ENCODE measurements around the gene MRPS2.

MRPS2 gene

DNA sequence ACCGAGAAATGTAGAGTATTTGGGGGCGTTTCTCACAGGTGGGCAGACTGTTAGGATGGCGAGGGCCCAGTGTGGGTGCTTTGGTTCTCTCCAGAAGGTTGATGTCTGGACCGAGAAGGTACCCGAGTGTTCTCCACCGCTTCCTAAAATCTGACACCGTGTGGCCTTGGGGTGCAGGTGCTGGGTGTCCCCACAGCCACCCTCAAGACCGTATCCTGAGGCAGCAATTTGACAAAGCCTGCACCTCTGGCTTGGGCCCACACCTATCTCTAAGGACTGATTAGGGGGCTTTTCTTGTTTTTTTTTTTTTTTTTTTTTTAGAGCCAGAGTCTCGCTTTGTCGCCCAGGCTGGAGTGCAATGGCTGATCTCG lies 19.6 kb upstream of the MRPS2 start:
- DNase-seq, result no peak

DNA sequence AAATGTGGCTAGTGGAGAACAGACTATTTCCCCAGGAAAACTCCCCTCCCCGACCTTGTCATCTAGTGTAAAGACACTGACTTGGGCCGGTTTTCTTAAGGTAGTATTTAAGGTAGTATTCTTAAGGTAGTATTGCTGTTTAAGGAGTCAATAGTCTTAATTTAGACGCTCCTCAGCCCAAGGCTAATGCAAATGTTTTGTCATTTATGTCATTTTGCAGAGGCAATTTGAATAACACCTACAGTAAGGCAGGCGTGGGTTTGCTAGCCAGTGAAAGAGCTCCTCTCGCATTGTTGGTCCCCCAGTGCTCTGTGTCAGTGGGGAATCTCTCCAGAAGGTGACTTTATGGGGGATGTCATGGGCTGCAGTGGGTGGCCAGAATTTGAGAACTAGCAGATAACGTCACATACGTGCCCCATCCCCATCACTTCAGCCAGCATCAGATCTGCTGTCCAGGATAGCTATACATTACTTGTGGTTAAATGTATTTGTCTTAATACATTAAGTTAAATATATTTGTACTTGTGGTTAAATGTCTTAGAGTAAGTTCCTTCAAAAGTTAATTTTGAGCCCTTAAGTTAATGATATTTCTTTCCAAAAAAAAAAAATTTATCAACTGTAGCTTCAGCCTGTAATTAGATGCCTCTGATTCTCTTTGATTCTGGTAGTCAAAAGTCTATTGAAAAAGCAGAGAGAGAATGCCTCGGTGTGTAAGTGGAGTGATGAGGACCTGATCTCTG lies 18.3 kb upstream of the MRPS2 start:
- DNase-seq, result no peak

DNA sequence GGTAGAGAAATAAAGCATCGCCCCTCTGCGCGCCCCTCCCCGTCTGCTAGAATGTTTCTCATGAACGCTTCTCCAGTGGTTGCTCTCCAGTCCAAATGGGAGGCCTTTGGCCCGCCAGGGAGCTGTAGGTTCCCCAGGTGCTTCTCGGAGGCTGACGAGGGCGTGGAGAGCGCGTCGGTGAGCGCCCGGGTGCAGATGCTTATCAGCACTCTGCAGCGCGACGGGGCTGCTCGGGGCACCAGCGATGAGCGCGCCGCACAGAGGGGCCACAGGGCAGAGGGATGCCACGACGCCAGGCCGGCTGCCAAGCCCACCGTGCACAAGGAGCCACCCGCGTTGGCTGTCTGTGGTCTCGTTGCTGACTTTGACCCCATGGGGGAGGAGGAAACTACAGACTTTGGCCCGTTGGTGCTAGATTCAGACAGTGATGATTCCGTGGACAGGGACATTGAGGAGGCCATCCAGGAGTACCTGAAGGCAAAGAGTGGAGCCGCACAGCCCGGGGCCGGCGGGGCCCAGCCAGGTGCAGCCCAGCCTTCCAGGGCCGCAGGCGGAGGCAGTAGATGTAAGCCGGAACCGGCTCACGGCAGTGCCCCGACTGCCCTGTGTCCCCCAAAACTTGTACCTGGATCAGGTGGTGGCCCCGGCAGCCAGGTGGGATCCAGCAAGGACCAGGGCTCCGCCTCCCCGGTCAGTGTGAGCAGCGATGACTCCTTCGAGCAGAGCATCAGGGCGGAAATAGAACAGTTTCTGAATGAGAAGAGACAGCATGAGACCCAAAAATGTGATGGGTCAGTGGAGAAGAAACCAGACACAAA lies 15.8 kb upstream of the MRPS2 start:
- DNase-seq, result no peak

DNA sequence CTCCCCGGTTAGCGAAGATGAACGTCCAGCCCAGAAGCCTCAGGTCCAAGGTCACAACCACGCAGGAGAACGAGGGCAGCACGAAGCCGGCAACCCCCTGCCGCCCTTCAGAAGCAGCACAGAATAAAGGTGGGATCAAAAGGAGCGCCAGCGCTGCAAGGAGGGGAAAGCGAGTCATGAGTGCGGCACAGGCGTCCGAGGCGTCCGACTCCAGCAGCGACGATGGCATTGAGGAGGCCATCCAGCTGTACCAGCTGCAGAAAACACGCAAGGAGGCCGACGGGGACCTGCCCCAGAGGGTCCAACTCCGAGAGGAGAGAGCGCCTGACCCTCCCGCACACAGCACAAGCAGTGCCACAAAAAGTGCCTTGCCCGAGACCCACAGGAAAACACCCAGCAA lies 15.1 kb upstream of the MRPS2 start:
- no peak for DNase-seq

DNA sequence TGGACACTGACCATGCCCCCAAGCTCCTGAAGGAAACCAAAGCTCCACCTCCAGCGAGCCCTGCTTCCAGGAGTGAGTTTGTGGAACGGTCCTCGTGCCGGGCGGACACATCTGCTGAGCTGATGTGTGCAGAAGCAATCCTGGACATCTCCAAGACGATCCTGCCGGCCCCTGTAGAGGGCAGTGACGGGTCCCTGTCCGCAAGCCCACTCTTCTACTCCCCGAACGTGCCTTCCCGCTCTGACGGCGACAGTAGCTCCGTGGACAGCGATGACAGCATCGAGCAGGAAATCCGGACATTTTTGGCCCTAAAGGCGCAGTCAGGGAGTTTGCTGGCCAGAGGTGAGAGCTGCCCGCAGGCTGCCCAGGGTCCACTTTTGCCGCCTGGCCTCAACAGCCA lies 14.7 kb upstream of the MRPS2 start:
- DNase-seq, result no peak

DNA sequence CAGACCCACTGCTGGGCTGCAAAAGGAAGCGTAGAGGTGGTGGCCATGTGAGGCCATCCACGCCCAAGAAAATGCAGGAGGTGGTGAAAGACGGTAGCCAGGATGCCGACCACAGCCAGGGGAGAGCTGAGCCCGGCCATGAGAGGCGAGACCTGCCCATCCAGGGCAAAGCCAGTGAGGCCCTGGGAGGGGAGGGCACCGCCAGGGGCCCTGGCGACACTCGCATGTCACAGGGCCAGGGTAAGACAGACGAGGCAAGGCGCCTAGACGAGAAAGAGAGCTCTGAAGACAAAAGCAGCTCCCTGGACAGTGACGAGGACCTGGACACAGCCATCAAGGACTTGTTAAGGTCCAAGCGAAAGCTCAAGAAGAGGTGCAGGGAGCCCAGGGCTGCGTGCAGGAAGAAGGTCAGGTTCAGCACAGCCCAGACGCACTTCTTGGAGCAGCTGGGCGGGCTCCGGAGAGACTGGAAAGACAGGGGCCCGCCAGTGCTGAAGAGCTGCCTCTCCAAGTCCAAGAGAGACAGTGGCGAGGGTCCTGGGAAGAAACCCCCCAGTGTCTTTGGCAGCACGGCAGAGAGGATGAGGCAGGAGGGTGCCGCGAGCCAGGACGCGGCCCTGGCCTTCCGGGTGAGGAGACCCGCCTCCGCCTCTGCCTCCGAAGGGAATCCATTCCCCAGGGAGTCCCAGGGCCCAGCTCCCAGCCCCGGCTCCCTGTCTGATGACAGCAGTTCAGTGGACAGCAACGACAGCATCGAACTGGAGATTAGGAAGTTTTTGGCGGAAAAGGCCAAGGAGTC lies 14.0 kb upstream of the MRPS2 start:
- DNase-seq, result no peak

DNA sequence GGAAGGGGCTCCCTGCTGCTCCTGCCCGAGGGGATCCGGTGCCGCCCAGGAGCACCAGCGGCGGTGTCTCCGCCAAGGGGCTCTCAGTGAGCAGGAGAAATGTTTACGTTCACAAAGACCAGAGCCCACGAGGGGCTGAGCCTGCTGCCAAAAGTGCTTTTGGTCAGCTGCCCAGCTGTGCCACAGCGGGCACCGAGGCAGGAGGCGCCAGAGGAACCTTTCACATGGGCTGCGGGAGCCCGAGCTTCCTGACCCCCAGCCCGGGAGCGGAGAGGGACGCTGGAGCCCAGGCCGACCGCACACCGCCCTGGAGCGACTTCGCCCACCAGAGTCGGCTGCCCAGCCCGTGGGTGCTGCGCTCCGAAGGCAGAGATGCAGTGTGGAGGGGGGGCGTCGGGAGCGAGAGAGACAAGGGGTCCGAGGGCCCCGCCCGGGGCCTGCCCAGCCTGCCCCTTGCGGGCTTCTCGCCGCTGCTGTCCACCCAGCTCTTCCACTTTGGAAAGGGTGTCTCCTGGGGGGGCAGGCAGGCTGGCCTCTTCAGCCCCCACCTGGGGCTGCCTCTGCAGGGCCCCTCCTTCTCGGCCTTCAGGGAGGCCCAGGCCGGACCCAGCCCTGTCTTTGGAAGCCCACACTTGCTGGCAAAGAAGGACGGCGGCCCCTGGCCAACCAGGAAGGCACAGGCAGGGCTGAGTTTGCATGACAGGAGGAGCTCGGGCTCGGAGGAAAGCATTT lies 13.0 kb upstream of the MRPS2 start:
- no peak for DNase-seq

DNA sequence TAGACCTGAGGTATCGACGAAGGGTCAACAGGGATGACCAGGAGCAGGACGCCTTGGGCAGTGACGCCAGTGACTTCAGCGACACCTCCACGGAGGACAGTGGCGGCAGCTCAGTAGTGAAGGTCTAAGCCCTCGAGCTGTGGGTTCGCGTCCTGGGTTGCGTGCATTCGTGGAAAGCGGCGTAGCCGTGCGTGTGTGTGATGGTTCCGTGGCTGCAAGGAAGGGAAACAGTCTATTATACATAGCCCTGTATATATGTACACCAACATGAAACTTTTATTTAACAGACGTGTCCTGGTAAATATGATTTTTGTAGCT lies 12.5 kb upstream of the MRPS2 start:
- DNase-seq, result no peak

DNA sequence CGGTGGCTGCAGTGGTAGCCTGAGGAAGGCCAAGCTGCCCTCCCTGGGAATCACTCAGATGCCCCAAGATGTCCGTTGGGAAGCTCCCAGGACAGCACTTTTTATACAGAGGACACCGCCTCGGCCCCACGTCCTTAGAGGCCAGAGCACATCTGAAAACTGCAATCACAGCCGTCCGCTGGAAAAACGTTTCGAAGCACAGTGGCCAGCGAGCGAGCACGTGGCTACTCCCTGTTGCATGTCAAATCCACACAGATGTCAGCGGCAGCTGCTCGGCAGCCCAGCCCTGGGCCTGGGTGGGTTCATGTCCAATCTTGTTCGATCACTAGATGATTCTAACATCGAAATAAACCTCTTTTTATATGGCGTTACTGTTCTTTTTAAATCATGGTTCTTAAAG lies 12.0 kb upstream of the MRPS2 start:
- no peak for DNase-seq

DNA sequence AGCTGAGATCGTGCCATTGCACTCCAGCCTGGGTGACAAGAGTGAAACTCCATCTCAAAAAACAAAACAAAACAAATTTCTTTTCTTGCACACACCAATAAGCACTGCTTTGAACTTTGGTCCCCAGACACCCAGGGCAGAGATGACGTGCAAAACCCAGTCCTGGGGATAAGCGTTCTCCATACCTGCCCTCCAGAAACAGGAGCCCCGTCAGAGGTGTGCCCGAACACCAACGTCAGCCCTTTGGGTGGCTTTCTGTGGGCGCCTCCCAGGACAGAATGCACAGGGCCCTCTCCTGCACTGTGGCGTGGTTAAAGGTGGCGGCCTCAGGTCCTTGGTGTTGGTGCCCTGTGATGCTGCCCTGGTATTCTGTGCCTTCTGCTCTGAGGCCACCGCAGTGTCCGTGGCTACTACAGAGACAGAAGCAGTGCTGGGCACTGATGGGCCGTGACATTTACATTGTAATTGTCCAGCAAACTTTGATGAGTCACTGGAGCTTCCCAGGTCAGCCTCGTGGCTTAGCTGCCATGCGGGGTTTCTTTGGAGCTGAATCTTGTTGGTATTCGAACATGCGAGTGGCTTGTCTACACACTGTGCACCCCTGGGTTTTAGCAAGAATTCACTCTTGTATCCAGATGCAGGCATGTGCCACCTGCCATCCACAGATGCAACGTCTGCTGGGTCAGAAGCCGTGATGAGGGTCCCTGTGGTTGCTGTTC lies 11.1 kb upstream of the MRPS2 start:
- no peak for DNase-seq

DNA sequence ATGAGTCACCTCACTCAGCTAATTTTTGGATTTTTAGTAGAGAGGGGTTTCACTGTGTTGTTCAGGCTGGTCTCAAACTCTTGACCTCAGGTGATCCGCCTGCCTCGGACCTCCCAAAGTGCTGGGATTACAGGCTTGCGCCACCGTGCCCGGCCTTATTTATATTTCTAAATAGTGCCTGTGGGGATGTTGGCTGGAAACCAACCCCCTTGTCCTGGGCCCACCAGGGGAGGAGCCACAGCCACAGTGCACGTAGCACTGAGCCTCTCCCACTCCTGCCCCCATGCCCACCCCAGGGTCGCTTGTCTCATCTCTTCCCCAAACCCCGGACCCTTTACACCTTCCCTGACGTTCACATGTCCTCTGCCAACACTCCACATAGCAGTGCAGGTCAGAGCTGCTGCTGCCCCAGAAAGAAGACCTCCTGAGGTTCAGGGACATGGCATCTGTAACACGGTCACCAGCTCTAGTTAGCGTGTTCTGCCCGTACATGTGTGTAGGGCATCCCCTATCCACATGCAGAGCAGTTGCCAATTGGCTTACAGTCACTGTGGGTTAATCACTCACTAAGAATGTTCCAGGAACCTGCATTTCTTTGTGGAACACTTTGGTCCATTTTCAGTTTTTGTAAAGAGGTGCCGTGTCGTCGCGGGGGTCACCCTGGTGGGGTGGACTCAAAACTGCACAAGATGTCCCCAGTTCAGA lies 10.2 kb upstream of the MRPS2 start:
- no peak for DNase-seq

DNA sequence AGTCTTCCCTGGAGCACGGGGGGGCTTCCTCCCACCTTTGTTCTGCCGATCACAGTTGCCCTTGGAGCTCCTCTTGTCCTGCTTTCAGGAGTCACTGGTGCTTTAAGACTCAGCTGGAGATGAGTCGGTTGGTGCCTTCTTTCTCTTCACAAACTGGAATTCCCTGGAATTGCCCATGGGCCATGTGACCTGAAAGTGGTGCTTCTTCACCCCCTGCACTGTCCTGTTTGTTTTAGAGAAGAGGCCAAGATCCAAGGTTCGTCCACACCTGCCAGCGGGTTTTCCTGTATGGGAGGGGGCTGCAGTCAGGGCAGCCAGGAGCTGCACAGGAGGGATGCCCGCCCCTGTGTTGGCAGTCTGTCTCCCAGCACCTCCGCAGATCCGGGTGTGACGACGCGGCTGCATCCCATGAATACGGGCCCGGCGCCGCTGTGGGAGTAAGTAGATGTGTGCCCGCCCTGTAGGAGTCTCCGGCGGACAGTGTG lies 9.5 kb upstream of the MRPS2 start:
- DNase-seq, result no peak

DNA sequence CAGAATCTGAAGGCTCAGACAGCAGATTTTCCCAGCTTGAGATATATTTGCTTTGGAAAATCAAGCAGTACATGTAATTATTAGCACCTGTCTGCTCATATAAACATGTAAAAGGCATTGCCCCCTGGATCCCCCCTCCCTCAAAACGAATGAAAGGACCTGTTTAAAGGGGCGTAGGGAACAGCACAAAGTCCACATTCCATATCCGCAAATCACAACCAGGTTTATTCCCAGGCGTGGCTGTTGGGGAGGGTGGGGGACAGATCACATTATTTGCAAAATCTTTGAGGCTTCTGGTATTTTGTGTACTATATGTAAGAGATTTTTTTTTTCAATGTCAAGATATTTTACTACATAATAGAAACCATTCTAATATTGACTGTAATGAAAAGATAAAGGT lies 8.7 kb upstream of the MRPS2 start:
- no peak for DNase-seq

DNA sequence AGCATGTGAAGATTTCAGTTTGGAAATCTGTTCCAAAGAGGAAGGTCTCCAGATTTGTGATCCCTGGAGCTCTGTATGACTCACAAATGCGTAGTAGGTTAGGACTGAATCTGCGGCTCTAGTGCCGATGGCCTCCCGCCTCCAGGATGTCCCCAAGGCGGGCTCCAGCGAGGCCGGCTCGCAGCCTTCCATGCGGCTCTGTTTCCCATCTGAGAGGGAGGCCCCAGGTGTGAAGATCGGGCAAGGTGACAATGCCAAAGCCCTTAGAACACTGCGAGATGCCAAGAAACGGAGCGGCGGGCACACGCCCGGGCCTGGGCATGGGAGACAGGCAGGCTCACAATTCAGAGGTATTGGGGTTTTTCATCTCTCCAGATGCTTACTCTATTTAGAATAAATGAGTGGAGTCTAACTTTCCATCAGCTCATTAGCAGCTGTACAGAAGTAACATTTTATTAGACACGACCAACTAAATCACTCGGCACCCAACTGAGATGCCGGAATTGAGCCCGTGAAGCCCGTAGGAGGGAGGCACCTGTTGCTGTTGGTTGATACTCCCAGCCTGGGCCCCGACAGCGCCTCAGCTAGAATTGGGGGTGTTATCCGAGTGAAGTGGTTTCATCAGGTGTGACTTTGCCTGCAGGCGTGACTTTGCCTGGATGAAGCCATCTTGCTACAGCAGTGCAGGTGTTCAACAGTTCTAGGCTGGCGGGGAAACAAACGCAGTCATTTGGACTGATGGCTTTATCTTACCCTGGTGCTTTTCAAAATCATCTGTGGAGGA lies 7.4 kb upstream of the MRPS2 start:
- no peak for DNase-seq

DNA sequence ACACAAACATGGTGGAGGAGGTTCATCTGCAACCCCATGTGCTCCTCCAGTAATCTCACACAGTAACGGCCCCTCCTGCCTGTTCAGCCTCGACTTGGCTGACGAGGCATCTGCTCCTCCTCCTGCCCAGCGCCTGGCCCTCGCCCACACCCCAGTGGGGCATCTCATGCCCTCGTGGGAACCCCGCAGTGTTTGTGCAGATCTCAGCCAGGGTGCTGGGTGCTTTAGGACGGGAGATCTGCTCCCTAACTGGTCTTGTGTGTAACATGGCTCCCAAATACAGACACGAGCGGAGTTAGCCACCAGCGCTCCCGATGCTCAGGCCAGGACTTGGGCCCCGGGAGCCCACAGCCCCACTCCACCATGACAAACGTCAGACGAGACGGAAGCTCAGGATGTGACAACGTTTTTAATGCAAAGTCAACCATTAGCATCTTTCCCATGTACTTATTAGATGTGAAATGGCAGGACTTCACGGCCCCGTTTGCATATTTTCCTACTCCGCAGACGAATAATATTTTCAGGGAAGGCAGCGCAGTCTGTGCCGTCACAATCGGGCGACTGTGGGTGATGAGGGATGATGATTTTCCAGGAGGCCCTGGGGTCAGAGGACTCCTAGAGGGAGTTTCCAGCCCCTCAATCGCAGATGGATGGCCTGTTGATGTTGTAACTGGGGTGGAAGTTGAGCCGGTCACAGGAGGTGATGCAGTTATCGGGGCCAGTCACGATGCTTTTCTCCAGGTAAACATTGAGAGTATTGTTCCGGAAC lies 5.5 kb upstream of the MRPS2 start:
- DNase-seq, result no peak

DNA sequence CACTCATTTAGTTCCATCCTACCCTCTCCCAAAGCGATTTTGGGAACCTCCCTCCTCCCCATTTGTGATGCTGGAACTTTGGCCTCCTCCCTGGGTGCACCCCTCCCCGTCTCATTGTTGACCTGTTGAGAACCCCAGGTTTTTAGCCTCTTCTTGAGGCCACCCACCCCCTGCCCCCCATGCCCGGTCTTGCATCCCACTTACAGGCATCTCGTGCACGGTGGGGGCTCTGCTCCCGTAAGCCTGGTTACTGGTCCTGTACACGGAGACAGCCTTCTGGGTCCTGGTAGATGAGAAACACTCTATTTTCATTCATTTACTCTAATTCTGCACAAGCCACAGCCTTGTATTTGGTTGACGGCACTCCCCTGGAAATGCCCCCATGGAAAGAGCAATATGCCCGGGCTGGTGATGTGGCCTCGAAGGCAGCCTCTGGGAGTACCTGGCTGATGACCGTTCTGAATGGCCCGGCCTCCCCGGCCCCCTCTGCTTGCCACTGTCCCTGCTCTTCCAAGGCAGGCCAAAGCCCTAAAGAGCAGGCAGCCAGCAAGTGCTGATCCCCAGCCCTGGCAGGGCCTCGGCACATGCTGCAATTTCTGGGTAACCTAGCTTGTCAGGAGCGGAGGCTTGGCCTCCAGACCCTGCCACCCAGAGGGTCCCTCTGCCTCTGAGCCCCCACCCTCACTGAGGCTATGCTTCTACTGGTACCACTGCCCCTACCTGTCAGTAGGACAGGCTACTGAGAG lies 1.9 kb upstream of the MRPS2 start:
- DNase-seq, result no peak

DNA sequence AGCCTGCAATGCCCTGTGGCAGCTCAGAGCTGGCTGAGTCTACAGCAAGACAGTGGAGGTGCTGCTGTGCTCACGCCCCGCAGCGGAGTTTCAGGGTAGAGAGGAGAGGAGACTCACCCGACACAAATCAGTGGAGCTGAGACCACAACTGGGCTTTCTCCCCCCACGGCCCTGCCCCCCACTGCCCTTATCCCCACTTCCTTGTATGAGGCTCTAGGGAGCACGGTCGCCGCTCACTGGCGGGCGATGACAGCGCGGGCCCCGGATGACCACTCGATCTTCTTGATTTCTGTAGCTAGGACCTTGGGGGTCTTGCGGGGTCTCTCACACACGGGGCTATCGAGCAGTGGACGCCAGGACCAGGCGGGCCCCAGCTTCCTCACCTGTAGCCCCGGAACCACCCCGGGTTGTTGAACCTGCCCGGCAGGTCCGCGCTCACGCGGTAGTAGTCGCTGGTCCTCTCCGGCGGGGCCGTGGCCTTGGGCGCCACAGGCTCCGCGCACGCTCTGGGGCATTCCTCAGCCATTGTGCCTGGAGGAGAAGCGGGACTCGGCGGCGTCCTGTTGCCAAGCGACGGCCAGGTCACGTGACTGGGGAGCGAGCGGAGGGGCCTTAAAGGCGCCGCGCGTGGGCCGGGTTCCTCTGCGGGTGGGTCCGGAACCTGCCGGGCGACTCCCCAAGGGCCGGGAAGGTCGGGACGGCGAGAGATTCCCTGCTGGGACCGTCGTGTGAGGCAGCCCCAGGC lies 984 bp upstream of the MRPS2 start:
- peak; percentile 92 for DNase-seq

DNA sequence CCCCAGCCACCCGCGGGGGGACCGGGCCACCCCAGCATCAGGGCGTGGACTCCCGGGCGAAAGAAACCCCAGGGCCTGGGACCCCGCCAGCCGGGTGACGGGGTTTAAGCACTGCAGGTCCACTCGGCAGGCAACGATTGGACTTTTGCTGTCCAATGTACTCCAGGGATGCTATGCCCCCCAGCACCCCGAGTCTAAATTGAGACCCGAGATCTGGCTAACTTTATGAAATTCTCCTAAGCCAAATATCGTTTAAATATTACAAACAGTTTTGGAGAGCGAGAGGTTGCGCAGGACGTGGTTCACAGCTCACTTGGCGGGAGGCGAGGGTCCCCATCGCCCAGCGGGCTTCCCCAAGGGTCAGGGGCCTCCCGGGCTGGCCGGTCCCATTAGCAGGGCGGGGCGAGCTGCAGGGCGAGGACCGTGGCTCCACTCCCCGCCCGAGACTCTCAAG lies 384 bp upstream of the MRPS2 start:
- no peak for DNase-seq
